AG04449 (cell line): Measurements from ENCODE around the gene SGK2.
"Not testable (repeated sequence)": the region's sequence is repeated elsewhere in the genome, so short reads cannot be mapped to it uniquely, and the experiment has no call there.

Source experiments
- CTCF ChIA-PET: fragments of 350-600 bp; formaldehyde crosslinking; extraction: SDS; loops from one replicate; lab custom pipeline; 2021; ENCODE audit warnings: antibody characterized with exemption; lab: Yijun Ruan, JAX
- POLR2A ChIA-PET: fragments of 400-600, 350-600 bp; formaldehyde crosslinking; extraction: SDS; loops from one replicate; lab custom pipeline; 2020; ENCODE audit warnings: antibody characterized with exemption, inconsistent platforms; lab: Yijun Ruan, JAX
- DNase-seq: peaks from one replicate; pipeline ENCODE4 v3.0.0-alpha.2; 2010; ENCODE audit warnings: low read depth, low spot score
- H3K4me3 ChIP-seq: 2 replicates; pipeline ENCODE4 v1.5.1; 2011; ENCODE audit warnings: low read depth, mild to moderate bottlenecking, control low read depth, low read length
- TF ChIP-seq, protein P1 (sequence below): IDR thresholded peaks from one replicate; pipeline ENCODE4 v1.5.1; 2011; ENCODE audit warnings: mild to moderate bottlenecking, moderate library complexity, low read length, control low read depth, inconsistent platforms; ENCODE audit not compliant: insufficient read depth; ENCODE audit errors: missing control alignments

Gene SGK2

DNA sequence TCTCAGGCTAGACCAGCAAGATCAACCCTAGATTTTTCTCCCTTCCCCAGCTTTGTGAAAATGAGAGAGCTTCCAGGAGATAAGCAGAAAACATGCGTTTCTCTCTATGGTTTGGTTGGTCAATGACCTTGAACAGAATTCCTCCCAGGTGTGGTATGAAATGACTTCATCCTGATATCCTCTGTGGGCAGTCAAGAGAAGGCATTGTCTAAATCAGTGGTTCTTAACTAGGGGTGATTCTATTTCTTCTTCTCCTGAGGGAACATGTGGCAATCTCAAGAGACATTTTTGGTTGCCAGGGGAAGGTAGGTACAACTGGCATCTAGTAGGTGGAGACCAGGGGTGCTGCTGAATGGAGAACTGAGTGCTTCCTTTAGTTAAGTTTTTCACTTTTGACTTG, 44.3 kb downstream of the SGK2 start:
- TF ChIP-seq, protein P1, sequence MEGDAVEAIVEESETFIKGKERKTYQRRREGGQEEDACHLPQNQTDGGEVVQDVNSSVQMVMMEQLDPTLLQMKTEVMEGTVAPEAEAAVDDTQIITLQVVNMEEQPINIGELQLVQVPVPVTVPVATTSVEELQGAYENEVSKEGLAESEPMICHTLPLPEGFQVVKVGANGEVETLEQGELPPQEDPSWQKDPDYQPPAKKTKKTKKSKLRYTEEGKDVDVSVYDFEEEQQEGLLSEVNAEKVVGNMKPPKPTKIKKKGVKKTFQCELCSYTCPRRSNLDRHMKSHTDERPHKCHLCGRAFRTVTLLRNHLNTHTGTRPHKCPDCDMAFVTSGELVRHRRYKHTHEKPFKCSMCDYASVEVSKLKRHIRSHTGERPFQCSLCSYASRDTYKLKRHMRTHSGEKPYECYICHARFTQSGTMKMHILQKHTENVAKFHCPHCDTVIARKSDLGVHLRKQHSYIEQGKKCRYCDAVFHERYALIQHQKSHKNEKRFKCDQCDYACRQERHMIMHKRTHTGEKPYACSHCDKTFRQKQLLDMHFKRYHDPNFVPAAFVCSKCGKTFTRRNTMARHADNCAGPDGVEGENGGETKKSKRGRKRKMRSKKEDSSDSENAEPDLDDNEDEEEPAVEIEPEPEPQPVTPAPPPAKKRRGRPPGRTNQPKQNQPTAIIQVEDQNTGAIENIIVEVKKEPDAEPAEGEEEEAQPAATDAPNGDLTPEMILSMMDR = no peak
- no peak for DNase-seq
- POLR2A ChIA-PET = no interaction called here
- H3K4me3 ChIP-seq = no peak overlapping the region
- CTCF ChIA-PET = interaction anchor here (1.0 to 1.5 kb wide), 2 partner anchors 63 to 65 kb away, joined by 3 read pairs; no protein-coding TSS in a partner anchor

DNA sequence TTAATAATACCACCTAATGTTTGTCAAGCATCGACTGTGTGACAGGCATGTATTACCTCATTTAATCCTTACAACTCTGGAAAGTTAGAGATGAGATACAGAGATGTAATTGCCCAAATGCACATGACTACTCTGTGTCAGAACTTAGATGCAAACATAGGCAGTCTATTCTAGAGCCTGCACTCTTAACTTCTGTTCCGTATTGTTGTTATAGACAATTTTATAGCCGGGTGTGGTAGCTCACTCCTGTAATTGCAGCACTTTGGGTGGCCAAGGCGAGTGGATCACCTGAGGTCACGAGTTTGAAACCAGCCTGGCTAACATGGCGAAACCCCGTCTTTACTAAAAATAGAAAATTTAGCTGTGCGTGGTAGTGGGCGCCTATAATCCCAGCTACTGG, 46.9 kb downstream of the SGK2 start:
- TF ChIP-seq, protein P1 = no peak
- CTCF ChIA-PET = interaction anchor here (0.9 kb wide), 1 partner anchor 475 kb away, joined by 3 read pairs; no protein-coding TSS in a partner anchor
- DNase-seq = no peak
- POLR2A ChIA-PET = no interaction called here
- H3K4me3 ChIP-seq = no peak overlapping the region

DNA sequence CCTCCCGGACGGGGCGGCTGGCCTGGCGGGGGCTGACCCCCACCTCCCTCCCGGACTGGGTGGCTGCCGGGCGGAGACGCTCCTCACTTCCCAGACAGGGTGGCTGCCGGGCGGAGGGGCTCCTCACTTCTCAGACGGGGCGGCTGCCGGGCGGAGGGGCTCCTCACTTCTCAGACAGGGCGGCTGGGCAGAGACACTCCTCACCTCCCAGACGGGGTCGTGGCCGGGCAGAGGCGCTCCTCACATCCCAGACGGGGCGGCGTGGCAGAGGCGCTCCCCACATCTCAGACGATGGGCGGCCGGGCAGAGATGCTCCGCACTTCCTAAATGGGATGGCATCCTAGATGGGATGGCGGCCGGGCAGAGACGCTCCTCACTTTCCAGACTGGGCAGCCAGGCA, 48.5 kb downstream of the SGK2 start:
- CTCF ChIA-PET, DNase-seq, POLR2A ChIA-PET, H3K4me3 ChIP-seq: not testable (repeated sequence)

DNA sequence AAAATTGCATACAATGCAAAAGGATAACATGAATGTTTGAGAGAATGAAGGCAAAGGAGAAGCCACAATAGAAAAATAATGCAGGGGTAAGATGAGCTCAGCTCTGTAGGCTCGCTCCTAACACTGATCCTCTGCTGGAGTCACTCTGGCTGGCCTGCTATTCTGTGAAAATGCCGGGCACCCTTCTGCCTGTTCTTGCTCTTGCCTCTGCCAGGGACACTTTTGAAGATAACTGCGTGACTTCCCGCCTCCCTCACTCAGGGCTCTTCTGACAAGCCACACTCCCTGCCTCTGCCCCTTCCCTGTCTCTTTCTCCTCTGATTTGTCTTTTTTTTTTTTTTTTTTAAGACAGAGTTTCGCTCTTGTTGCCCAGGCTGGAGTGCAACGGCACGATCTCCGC, 72.8 kb downstream of the SGK2 start:
- TF ChIP-seq, protein P1 = no peak

More for the DNA sequence above, 72.8 kb downstream of the SGK2 start:
- no peak overlapping the region for H3K4me3 ChIP-seq
- POLR2A ChIA-PET = no interaction called here
- CTCF ChIA-PET = interaction anchor here (0.8 to 1.3 kb wide), 2 partner anchors 13 to 93 kb away, joined by 3 read pairs; no protein-coding TSS in a partner anchor
- DNase-seq = no peak
